ENCODE results near the gene SALL4.
"Not testable (repeated sequence)": the region's sequence is repeated elsewhere in the genome, so short reads cannot be mapped to it uniquely, and the experiment has no call there.

SALL4 gene

GRCh38 chr20:51792960-51793359 is 9.4 kb downstream of the SALL4 start:
- FAIRE-seq (no peak), DNase-seq (ENCODE audit: insufficient read length, low spot score) (no peak)
- TF ChIP-seq POLR2A (IDR thresholded peaks at IDR 0.05; ENCODE audit: low read depth, low read length), result no peak

- TF ChIP-seq POLR2A (IDR thresholded peaks at IDR 0.05; ENCODE audit: low read depth, low read length), result no peak
- DNase-seq (ENCODE audit: insufficient read length, low spot score) (no peak), FAIRE-seq (no peak)
Measured at GRCh38 chr20:51791626-51792025, 10.7 kb downstream of the SALL4 start.

- TF ChIP-seq POLR2A (IDR thresholded peaks at IDR 0.05; ENCODE audit: low read depth, low read length), result no peak
- FAIRE-seq, result no peak
- no peak for DNase-seq (ENCODE audit: insufficient read length, low spot score)
Measured at GRCh38 chr20:51790256-51790655, 12.1 kb downstream of the SALL4 start.

- DNase-seq (ENCODE audit: insufficient read length, low spot score) (no peak), FAIRE-seq (no peak)
- no peak for TF ChIP-seq POLR2A (IDR thresholded peaks at IDR 0.05; ENCODE audit: low read depth, low read length)
Measured at GRCh38 chr20:51789434-51789833, 12.9 kb downstream of the SALL4 start.

GRCh38 chr20:51788822-51789221 is 13.5 kb downstream of the SALL4 start:
- FAIRE-seq (no peak), DNase-seq (ENCODE audit: insufficient read length, low spot score) (no peak)
- TF ChIP-seq POLR2A (IDR thresholded peaks at IDR 0.05; ENCODE audit: low read depth, low read length), result no peak

- no peak for FAIRE-seq
- TF ChIP-seq POLR2A (IDR thresholded peaks at IDR 0.05; ENCODE audit: low read depth, low read length), result no peak
- no peak for DNase-seq (ENCODE audit: insufficient read length, low spot score)
Measured at GRCh38 chr20:51784299-51784698, 18.0 kb downstream of the SALL4 start.

GRCh38 chr20:51778229-51778759 is 24.0 kb downstream of the SALL4 start:
- not testable (repeated sequence) for FAIRE-seq; DNase-seq (ENCODE audit: insufficient read length, low spot score)

- FAIRE-seq (no peak), DNase-seq (ENCODE audit: insufficient read length, low spot score) (no peak)
- TF ChIP-seq POLR2A (IDR thresholded peaks at IDR 0.05; ENCODE audit: low read depth, low read length), result no peak
Measured at GRCh38 chr20:51775241-51775640, 27.1 kb downstream of the SALL4 start.

- no peak for DNase-seq (ENCODE audit: insufficient read length, low spot score)
- FAIRE-seq, result no peak
- no peak for TF ChIP-seq POLR2A (IDR thresholded peaks at IDR 0.05; ENCODE audit: low read depth, low read length)
Measured at GRCh38 chr20:51772236-51772635, 30.1 kb downstream of the SALL4 start.

- FAIRE-seq (no peak), DNase-seq (ENCODE audit: insufficient read length, low spot score) (peak; percentile 15)
- TF ChIP-seq POLR2A (IDR thresholded peaks at IDR 0.05; ENCODE audit: low read depth, low read length), result no peak
Measured at GRCh38 chr20:51769976-51770615, 32.2 kb downstream of the SALL4 start.

GRCh38 chr20:51768759-51769517 is 33.4 kb downstream of the SALL4 start:
- FAIRE-seq (no peak), DNase-seq (ENCODE audit: insufficient read length, low spot score) (no peak)
- TF ChIP-seq POLR2A (IDR thresholded peaks at IDR 0.05; ENCODE audit: low read depth, low read length), result no peak

GRCh38 chr20:51767867-51768758 is 34.2 kb downstream of the SALL4 start, which contains the start of gene ATP9A:
Gene ATP9A, minus strand, starts transcription at chr20:51768390. Its CDS starts 21 bp downstream, at chr20:51768369.
- FAIRE-seq (no peak), DNase-seq (ENCODE audit: insufficient read length, low spot score) (peak; percentile 49)
- 0 out of 2 replicates have a peak, but pooled peaks have one; percentile 16 for TF ChIP-seq POLR2A (IDR thresholded peaks at IDR 0.05; ENCODE audit: low read depth, low read length)

- DNase-seq (ENCODE audit: insufficient read length, low spot score) (peak; percentile 58), FAIRE-seq (no peak)
- no peak for TF ChIP-seq POLR2A (IDR thresholded peaks at IDR 0.05; ENCODE audit: low read depth, low read length)
Measured at GRCh38 chr20:51766994-51767866, 35.1 kb downstream of the SALL4 start.

- not testable (repeated sequence) for FAIRE-seq; DNase-seq (ENCODE audit: insufficient read length, low spot score)
Measured at GRCh38 chr20:51765381-51765780, 36.9 kb downstream of the SALL4 start.
